ENCODE results near the gene COL7A1. TPM values are rescaled to one million over a fixed set of nuclear protein-coding genes. Genes with fewer than 3 reads are reported as not detected.
"Not testable (repeated sequence)": the region's sequence is repeated elsewhere in the genome, so short reads cannot be mapped to it uniquely, and the experiment has no call there.

Gene COL7A1
- total RNA-seq, 1 donor from 2014 or later: 22.2 TPM

GRCh38 chr3:48552111-48552951, 42.8 kb downstream of the COL7A1 start:
- Histone ChIP-seq H3K36me3 (peaks cover 0 to 13% of the 10 kb centered on the region in 2 donors), H3K27me3 (no peaks in the 10 kb centered on the region), H3K4me3 (no peak overlapping the region), H3K4me1 (peaks cover 3 to 9% of the 10 kb centered on the region in 2 donors), H3K27ac (no peak overlapping the region), H3K9me3 (no peaks in the 10 kb centered on the region)
- intact Hi-C loops (cut with DNase I): no loop called here
- TF ChIP-seq, protein P1, sequence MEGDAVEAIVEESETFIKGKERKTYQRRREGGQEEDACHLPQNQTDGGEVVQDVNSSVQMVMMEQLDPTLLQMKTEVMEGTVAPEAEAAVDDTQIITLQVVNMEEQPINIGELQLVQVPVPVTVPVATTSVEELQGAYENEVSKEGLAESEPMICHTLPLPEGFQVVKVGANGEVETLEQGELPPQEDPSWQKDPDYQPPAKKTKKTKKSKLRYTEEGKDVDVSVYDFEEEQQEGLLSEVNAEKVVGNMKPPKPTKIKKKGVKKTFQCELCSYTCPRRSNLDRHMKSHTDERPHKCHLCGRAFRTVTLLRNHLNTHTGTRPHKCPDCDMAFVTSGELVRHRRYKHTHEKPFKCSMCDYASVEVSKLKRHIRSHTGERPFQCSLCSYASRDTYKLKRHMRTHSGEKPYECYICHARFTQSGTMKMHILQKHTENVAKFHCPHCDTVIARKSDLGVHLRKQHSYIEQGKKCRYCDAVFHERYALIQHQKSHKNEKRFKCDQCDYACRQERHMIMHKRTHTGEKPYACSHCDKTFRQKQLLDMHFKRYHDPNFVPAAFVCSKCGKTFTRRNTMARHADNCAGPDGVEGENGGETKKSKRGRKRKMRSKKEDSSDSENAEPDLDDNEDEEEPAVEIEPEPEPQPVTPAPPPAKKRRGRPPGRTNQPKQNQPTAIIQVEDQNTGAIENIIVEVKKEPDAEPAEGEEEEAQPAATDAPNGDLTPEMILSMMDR (IDR thresholded peaks at IDR 0.05): no peak
- DNase-seq (ENCODE audit: low spot score in 2 of 2): no peak

DNA sequence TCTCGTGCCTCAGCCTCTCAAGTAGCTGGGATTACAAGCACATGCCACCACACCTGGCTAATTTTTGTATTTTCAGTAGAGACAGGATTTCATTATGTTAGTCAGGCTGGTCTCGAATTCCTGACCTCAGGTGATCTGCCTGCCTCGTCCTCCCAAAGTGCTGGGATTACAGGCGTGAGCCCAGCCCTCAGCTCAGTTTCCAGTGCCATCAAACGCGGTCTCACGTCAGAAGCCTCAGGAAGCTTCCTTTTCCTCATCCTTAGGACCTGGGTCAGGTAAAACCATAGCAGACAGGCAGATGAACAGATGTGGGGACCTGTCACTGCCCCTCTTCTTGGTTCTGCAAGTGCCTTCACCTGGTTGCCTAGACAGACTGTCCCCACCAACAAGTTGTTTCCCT, 43.5 kb downstream of the COL7A1 start:
- H3K9me3 ChIP-seq; H3K4me1 ChIP-seq; DNase-seq (ENCODE audit: low spot score in 2 of 2); H3K27ac ChIP-seq; intact Hi-C loops (cut with DNase I); H3K4me3 ChIP-seq; H3K27me3 ChIP-seq: not testable (repeated sequence)
- peaks cover 0 to 16% of the 10 kb centered on the region in 2 donors for H3K36me3 ChIP-seq

GRCh38 chr3:48548729-48549705, 46.1 kb downstream of the COL7A1 start:
- peaks cover 0 to 24% of the 10 kb centered on the region in 2 donors for H3K36me3 ChIP-seq
- H3K27me3 ChIP-seq: no peaks in the 10 kb centered on the region
- intact Hi-C loops (cut with DNase I): loop anchor here (1.0 to 10.0 kb wide), 4 partner anchors 45 to 274 kb away; partner anchors contain the start of gene SHISA5
- H3K9me3 ChIP-seq: no peaks in the 10 kb centered on the region
- H3K4me1 ChIP-seq: no peaks in the 10 kb centered on the region
- no peak overlapping the region for H3K4me3 ChIP-seq
- TF ChIP-seq, protein P1 (IDR thresholded peaks at IDR 0.05): peak; percentile 91 to 96 (median 94)
- DNase-seq (ENCODE audit: low spot score in 2 of 2): peak; percentile 46 to 94
- no peak overlapping the region for H3K27ac ChIP-seq

DNA sequence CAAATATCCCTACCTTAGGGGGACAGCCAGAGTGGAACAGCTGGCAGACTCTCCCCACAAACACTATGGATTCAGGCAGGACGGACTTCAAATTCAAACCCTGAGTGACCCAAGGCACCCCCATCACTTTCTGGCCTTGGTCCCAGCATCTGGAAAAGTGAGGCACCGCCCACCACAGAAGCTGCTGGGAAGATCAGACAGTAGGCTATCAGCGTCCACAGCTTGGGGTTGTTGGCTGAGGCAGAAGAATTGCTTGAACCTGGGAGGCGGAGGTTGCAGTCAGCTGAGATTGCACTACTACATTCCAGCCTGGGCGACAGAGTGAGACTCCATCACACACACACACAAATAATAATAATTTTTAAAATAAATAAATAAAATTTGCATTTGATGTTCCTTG, 47.0 kb downstream of the COL7A1 start:
- no peak overlapping the region for H3K4me3 ChIP-seq
- TF ChIP-seq, protein P1 (IDR thresholded peaks at IDR 0.05): no peak
- peaks cover 0 to 24% of the 10 kb centered on the region in 2 donors for H3K36me3 ChIP-seq
- H3K27ac ChIP-seq: no peak overlapping the region
- intact Hi-C loops (cut with DNase I): loop anchor here (1.0 to 10.0 kb wide), 4 partner anchors 44 to 273 kb away; partner anchors contain the start of gene SHISA5
- H3K4me1 ChIP-seq: peaks cover 0 to 4% of the 10 kb centered on the region in 2 donors
- no peaks in the 10 kb centered on the region for H3K9me3 ChIP-seq
- H3K27me3 ChIP-seq: no peaks in the 10 kb centered on the region
- no peak for DNase-seq (ENCODE audit: low spot score in 2 of 2)

- Histone ChIP-seq H3K27me3 (no peaks in the 10 kb centered on the region), H3K36me3 (peaks cover 0 to 24% of the 10 kb centered on the region in 2 donors), H3K9me3 (no peaks in the 10 kb centered on the region), H3K27ac (no peak overlapping the region), H3K4me1 (peaks cover 0 to 4% of the 10 kb centered on the region in 2 donors), H3K4me3 (no peak overlapping the region)
- no peak for DNase-seq (ENCODE audit: low spot score in 2 of 2)
- TF ChIP-seq, protein P1 (IDR thresholded peaks at IDR 0.05): no peak
- intact Hi-C loops (cut with DNase I): loop anchor here (10.0 kb wide), 1 partner anchor 272 kb away; no protein-coding TSS in a partner anchor
Measured at GRCh38 chr3:48546203-48546829, 48.8 kb downstream of the COL7A1 start.
